Immature natural killer cell (primary cell): ENCODE data around the gene CCIN. TPM values are rescaled to one million over a fixed set of nuclear protein-coding genes. Genes with fewer than 3 reads are reported as not detected.
A peak's percentile ranks its signal among the peaks of the same experiment; 100 is the strongest.
"Not testable (repeated sequence)": the region's sequence is repeated elsewhere in the genome, so short reads cannot be mapped to it uniquely, and the experiment has no call there.

Experiments used
- DNase-seq, 3 donors: peaks; one replicate each; pipeline ENCODE4 v3.0.0; 2022; ENCODE audit warnings: mixed read lengths in 1 of 3
- H3K27ac Mint-ChIP-seq, 6 donors: one replicate each; pipeline ENCODE4 v1.8.0; 2020; ENCODE audit warnings: mixed read lengths in 6 of 6, mild to moderate bottlenecking in 5 of 6, inconsistent platforms in 4 of 6, moderate library complexity in 3 of 6
- H3K27me3 Mint-ChIP-seq, 3 donors: one replicate each; pipeline ENCODE4 v1.8.0; 2020 to 2021; ENCODE audit warnings: low read depth in 3 of 3, mild to moderate bottlenecking in 3 of 3, mixed read lengths in 3 of 3, moderate library complexity in 3 of 3, inconsistent platforms in 1 of 3
- H3K36me3 Mint-ChIP-seq, 3 donors: one replicate each; pipeline ENCODE4 v1.8.0; 2020; ENCODE audit warnings: mixed read lengths in 3 of 3, inconsistent platforms in 2 of 3, mild to moderate bottlenecking in 2 of 3
- H3K4me1 Mint-ChIP-seq, 2 donors: one replicate each; pipeline ENCODE4 v1.8.0; 2020; ENCODE audit warnings: inconsistent platforms in 2 of 2, mild to moderate bottlenecking in 2 of 2, mixed read lengths in 2 of 2, moderate library complexity in 1 of 2
- H3K4me3 Mint-ChIP-seq, 5 donors: one replicate each; pipeline ENCODE4 v1.8.0; 2020; ENCODE audit warnings: mild to moderate bottlenecking in 5 of 5, mixed read lengths in 5 of 5, inconsistent platforms in 3 of 5, moderate library complexity in 3 of 5
- H3K9me3 Mint-ChIP-seq, 6 donors: one replicate each; pipeline ENCODE4 v1.8.0; 2020; ENCODE audit warnings: mild to moderate bottlenecking in 6 of 6, mixed read lengths in 6 of 6, inconsistent platforms in 4 of 6, moderate library complexity in 3 of 6
- polyA plus RNA-seq, 3 donors: library from polyadenylated mRNA; unstranded; fragments of 300-500 nt; fragmentation: Illumina TruSeq; gene quantifications; one replicate each; pipeline ENCODE4 v1.2.3, GENCODE V29; 2021

The CCIN gene
- polyA plus RNA-seq: under 1 TPM in 1 of 3 donors, not detected in 2; 0.43 TPM

DNA sequence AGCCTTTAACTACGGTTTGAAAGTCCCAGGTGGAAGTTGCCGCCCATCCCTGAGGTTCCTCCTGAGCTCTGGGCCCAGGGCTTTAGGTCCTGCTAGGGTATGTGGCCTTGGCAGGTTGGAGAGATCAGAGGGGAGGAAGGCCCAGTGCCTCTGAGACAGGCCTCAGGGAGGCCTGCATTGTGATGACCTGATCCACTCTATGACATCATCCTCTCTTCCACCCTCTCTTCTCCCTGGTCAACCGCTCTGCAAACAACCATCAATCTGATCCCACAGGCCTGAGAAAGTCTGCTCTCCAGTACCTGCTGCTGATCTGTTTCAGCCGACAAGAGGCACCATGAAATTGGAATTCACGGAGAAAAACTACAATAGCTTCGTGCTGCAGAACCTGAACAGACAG lies at the start of gene CCIN:
TSS of gene CCIN (plus strand) at position 223 of the 400 bp plus-strand sequence. CDS start at position 338, 115 bp downstream.
- Mint-ChIP-seq H3K4me1 (peaks cover 14 to 17% of the 10 kb centered on the region in 2 donors), H3K4me3 (no peak within 1 kb of the TSS), H3K9me3 (no peaks in the 10 kb centered on the region), H3K27ac (no peak within 1 kb of the TSS), H3K27me3 (peaks cover 7 to 20% (median 8%) of the 10 kb centered on the region in 3 donors), H3K36me3 (no peaks in the 10 kb centered on the region)
- no peak for DNase-seq

DNA sequence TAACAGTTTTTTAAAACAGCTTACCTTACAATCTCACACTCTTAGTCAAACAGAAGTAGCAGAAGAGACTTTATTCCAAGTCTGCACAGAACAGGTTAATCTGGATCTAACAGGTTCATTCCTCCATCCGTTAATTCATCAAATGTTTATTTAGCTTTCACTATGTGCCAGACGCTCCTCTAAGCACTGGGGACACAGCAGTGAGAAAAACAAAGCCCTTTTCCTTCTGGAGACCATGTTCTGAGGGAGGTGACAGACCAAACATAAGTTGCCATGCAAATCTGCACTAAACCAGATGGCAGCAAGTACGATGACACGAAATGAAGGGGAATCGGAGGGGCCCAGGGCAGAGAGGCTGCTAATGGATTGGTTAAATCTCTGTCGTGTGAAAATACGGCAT lies 49.7 kb upstream of the CCIN start:
- Mint-ChIP-seq H3K4me1 (no peaks in the 10 kb centered on the region), H3K27me3 (no peaks in the 10 kb centered on the region), H3K4me3 (no peak overlapping the region), H3K9me3 (no peaks in the 10 kb centered on the region), H3K27ac (no peak overlapping the region), H3K36me3 (peaks cover 12 to 36% (median 25%) of the 10 kb centered on the region in 3 donors)
- DNase-seq: no peak

DNA sequence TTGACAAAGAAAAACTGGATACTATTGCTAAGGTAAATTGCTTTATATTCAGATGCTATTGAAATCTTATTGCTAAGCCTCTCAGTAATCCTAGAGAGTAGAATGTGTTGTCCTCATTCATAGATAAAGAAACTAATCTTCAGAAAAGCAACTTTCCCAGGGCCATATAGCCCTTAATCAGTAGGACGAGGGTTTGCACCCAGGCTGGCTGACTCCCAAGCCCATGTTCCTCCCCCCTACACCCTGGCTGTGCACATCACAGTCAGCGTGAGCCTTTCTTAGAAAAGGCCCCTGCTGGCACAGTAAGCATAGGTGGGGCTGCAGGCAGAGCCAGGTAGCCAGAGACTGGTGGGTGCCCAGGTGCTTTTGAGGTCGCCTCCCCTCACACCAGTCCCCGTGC lies 48.5 kb upstream of the CCIN start:
- Mint-ChIP-seq H3K36me3 (peaks cover 12 to 36% (median 25%) of the 10 kb centered on the region in 3 donors), H3K4me3 (no peak overlapping the region), H3K4me1 (no peaks in the 10 kb centered on the region), H3K9me3 (no peaks in the 10 kb centered on the region), H3K27ac (no peak overlapping the region), H3K27me3 (no peaks in the 10 kb centered on the region)
- no peak for DNase-seq

DNA sequence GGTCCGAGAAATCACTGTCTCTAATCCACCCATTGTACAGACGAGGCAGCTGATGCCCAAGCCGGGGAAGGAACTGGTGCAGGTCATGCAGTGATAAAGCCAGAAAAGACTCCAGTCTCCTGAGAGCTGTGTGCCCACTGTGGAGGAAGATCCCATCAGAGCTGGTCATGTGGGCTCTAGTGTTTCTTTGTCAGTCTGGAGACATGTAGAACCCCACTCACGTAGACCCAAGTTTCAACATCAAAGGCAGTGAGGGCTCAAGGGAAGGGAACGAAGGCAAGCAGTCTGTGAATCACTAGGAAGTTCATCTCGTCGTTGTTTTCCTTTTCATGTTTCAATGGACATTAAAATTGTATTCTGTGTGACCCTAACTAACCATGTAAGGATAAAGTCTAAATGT lies 47.2 kb upstream of the CCIN start:
- H3K36me3 Mint-ChIP-seq: peaks cover 12 to 33% (median 25%) of the 10 kb centered on the region in 3 donors
- peaks cover 0 to 1% of the 10 kb centered on the region in 2 donors for H3K4me1 Mint-ChIP-seq
- H3K9me3 Mint-ChIP-seq: no peaks in the 10 kb centered on the region
- no peaks in the 10 kb centered on the region for H3K27me3 Mint-ChIP-seq
- peak overlapping the region in 1 of 6 donors; percentile 18 for H3K27ac Mint-ChIP-seq
- no peak for DNase-seq
- H3K4me3 Mint-ChIP-seq: no peak overlapping the region

DNA sequence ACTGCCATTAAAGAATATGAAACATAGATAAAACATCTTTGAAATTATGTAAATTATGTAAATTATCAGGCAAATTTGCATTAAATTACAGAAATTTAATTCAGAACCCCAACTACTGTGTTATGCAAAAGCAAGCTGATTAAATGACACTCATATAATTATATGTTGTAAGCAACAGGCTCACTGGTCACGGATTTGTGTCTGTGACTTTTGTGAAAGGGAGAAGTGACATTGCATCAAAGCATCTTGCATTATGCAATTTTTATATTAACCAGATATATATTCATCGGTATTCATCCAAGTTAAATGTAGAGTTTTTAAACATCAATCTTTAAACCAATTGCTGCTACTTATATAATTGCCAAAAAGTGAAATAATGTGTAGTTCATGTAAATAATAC lies 45.7 kb upstream of the CCIN start:
- Mint-ChIP-seq H3K9me3 (no peaks in the 10 kb centered on the region), H3K27me3 (no peaks in the 10 kb centered on the region), H3K27ac (no peak overlapping the region), H3K4me1 (peaks cover 15 to 17% of the 10 kb centered on the region in 2 donors), H3K36me3 (peaks cover 7 to 23% (median 21%) of the 10 kb centered on the region in 3 donors), H3K4me3 (no peak overlapping the region)
- DNase-seq: no peak

DNA sequence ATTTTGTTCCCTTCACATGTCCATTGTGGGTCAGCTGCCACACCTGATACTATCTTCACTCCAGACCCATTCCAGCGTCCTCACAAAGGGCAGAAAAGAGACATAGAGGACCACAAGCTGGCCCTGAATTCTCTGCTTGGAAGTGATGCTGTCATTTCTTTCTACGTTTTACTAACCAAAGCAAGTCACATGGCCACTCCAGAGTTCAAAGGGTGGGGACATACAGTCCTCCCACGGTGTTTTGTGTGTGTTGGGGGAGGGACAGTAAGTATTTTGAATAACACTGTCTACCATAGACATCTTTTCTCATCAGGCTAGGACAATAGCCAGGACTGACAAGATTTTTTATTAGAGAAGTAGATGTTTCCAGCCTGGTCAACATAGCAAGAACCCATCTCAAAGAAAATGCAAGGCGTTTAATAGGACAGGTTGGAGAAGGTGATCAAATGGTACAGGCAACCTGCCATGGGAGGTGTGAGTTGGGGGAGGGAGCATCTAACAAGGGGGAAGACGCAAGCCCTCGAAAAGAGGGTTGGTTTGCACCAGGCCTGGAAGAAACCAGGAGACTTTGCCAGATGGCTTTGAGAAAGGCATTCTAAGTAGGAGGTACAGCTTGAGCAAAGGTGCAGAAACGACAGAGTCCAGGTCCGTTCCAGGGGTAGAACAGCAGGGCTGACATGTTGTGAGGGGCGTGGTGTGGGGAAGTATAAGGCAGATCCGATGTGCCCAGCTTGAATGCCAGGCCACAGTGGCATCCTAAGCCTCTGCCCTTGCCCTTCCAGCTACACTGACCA lies 43.9 kb upstream of the CCIN start:
- Mint-ChIP-seq H3K27me3 (no peaks in the 10 kb centered on the region), H3K4me1 (peaks cover 18 to 20% of the 10 kb centered on the region in 2 donors), H3K4me3 (no peak overlapping the region)

DNA sequence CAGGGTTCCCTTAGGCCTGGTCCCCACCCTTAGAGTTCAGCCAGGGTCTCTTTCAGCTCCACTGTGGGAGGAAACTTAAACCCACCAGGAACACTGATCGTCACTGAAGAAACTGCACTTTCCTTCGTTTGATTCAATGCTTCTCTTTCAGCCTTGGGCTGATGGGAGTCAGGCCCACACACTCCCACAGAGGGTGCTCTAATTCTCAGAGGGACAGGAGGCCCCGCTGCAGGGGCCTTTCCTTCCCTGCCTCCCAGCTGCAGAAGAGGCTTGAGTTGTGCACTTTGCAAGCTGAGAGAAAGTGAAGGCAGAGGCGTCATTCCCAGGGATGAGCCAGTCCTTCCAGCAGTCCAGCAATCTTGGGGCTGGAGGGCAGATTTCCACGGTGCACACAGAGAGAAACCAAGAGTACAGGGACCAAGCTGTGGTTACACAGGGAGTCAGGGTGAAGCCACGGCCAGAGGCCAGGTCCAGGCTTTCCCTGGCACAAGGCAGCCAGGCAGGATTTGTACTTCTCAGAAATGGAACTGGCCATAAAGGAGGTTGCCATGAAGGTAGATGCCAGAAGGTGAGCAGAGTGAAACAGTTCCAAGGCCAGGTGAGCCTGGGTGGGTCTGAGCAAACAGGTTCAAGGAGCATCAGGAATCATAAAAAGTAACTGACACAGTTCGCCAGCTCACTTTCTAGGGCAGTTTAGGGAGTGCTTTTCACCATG lies 43.0 kb upstream of the CCIN start:
- no peak overlapping the region for H3K27ac Mint-ChIP-seq
- H3K27me3 Mint-ChIP-seq: no peaks in the 10 kb centered on the region
- no peak overlapping the region for H3K4me3 Mint-ChIP-seq
- H3K9me3 Mint-ChIP-seq: no peaks in the 10 kb centered on the region
- DNase-seq: no peak
- peaks cover 18 to 20% of the 10 kb centered on the region in 2 donors for H3K4me1 Mint-ChIP-seq
- H3K36me3 Mint-ChIP-seq: peaks cover 4 to 16% (median 15%) of the 10 kb centered on the region in 3 donors

More for the DNA sequence above, 43.9 kb upstream of the CCIN start:
- Mint-ChIP-seq H3K9me3 (no peaks in the 10 kb centered on the region), H3K27ac (peak overlapping the region in 2 of 6 donors; percentile 4 to 30), H3K36me3 (peaks cover 4 to 18% (median 15%) of the 10 kb centered on the region in 3 donors)
- DNase-seq: no peak

DNA sequence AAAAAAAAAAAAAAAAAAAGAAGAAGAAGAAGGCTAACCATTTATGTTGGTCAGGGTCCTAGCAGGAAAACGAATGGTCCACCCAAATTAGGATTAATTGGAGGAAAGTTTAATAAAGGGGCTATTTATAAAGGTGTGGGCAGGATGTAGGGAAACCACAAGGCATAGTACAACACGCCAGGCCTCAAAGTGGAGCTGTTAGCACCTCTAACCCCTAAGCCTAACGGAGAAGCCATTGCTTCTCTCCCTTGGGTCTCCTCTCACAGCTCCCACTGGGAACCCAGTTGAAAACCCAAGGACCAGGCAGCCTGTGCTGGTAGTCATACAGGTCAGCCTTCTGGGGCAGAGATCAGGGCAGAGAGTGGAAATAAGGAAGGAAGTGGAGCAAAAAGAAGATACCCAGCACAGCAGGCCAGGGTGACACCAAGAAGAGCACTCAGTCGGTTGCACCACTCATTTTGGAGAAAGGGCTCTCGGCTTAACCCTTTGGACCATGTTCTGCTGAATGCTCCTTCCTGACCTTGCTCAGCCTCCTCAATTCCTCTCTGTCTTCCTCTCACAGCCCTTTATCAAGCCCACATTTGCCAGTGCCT lies 41.4 kb upstream of the CCIN start:
- peak in 2 of 3 donors; percentile 31 to 34 for DNase-seq
- Mint-ChIP-seq H3K27ac (peak overlapping the region; percentile 26 to 77 (median 68)), H3K4me1 (peaks cover 18 to 20% of the 10 kb centered on the region in 2 donors), H3K27me3 (peaks cover 0 to 2% (median 0%) of the 10 kb centered on the region in 3 donors), H3K4me3 (peak overlapping the region; percentile 6 to 61 (median 40)), H3K9me3 (no peaks in the 10 kb centered on the region), H3K36me3 (peaks cover 4 to 7% (median 4%) of the 10 kb centered on the region in 3 donors)

DNA sequence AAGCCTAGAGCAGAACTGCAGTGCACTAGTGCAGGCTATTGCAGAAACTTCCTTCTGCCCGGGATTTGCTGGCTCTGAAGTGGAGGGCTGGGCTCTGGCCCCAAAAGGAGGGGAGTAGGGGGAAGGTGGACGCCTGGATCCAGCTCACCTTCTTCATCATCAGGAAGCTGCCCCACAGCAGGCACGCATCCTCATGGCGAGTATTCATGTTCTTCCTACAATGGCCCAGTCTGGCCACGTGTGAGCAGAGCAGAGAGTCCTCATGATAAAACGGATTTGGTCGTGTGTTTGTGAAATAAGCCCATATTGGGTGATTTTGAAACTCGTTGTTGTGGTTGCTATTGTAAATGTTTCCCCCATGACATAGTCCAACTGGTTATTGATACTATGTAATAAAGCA lies 40.8 kb upstream of the CCIN start:
- Mint-ChIP-seq H3K9me3 (no peaks in the 10 kb centered on the region), H3K4me3 (peak overlapping the region in 4 of 5 donors; percentile 26 to 35 (median 28)), H3K27me3 (peaks cover 0 to 2% (median 0%) of the 10 kb centered on the region in 3 donors), H3K4me1 (peaks cover 18 to 20% of the 10 kb centered on the region in 2 donors), H3K36me3 (peaks cover 0 to under 1% (median 0%) of the 10 kb centered on the region in 3 donors), H3K27ac (peak overlapping the region in 4 of 6 donors; percentile 64 to 77 (median 72))
- DNase-seq: no peak

DNA sequence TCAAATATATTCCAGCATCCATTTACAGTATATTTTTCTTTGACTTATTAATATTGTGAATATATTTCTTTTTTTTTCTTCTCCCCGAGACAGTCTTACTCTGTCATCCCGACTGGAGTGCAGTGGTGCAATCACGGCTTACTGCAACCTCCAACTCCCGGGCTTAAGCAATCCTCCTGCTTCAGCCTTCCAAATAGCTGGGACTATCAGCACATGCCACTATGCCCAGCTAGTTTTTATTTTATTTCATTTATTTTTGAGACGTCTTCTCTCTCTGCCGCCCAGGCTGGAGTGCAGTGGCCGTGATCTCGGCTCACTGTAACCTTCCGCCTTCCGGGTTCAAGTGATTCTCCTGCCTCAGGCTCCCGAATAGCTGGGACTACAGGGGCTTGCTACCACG lies 40.0 kb upstream of the CCIN start:
- Mint-ChIP-seq H3K27ac (no peak overlapping the region), H3K36me3 (no peaks in the 10 kb centered on the region), H3K4me3 (no peak overlapping the region), H3K9me3 (no peaks in the 10 kb centered on the region), H3K4me1 (peaks cover 18 to 20% of the 10 kb centered on the region in 2 donors), H3K27me3 (peaks cover 0 to 2% (median 0%) of the 10 kb centered on the region in 3 donors)
- DNase-seq: no peak

DNA sequence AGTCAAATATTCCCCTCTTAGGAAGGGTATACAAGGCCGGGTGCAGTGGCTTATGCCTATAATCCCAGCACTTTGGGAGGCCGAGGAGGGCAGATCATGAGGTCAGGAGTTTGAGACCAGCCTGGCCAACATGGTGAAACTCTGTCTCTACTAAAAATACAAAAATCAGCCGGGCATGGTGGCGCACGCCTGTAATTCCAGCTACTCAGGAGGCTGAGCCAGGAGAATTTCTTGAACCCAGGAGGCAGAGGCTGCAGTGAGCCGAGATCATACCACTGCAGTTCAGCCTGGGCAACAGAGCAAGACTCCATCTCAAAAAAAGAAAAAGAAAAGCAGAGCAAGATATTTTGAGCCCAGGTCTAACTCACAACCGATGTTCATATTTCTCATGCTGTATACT lies 37.5 kb upstream of the CCIN start:
- H3K27me3 Mint-ChIP-seq, H3K27ac Mint-ChIP-seq, DNase-seq, H3K4me3 Mint-ChIP-seq, H3K9me3 Mint-ChIP-seq, H3K36me3 Mint-ChIP-seq: not testable (repeated sequence)
- H3K4me1 Mint-ChIP-seq: peaks cover 22 to 29% of the 10 kb centered on the region in 2 donors

DNA sequence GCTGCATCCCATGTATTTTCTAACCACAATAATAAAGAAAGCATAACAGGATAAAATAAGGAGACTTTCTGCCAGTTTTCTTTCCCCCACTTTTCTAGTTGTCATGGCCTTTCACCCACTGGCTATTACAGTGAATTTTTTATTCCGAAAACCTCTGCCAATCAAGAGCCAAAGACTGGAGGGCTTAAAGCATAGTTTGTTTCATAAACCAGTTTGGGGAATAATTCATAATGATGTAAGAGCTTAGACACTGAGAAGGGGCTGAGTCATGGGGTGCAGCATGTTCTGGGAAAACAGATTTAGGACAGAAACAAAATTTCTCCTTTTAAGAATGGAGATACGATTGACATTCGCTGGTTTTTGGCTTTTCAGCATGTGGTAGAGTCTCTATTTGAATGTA lies 37.1 kb upstream of the CCIN start:
- peaks cover 2 to 5% (median 4%) of the 10 kb centered on the region in 3 donors for H3K27me3 Mint-ChIP-seq
- DNase-seq: no peak
- H3K36me3 Mint-ChIP-seq: no peaks in the 10 kb centered on the region
- peaks cover 21 to 28% of the 10 kb centered on the region in 2 donors for H3K4me1 Mint-ChIP-seq
- no peak overlapping the region for H3K27ac Mint-ChIP-seq
- no peak overlapping the region for H3K4me3 Mint-ChIP-seq
- H3K9me3 Mint-ChIP-seq: no peaks in the 10 kb centered on the region

DNA sequence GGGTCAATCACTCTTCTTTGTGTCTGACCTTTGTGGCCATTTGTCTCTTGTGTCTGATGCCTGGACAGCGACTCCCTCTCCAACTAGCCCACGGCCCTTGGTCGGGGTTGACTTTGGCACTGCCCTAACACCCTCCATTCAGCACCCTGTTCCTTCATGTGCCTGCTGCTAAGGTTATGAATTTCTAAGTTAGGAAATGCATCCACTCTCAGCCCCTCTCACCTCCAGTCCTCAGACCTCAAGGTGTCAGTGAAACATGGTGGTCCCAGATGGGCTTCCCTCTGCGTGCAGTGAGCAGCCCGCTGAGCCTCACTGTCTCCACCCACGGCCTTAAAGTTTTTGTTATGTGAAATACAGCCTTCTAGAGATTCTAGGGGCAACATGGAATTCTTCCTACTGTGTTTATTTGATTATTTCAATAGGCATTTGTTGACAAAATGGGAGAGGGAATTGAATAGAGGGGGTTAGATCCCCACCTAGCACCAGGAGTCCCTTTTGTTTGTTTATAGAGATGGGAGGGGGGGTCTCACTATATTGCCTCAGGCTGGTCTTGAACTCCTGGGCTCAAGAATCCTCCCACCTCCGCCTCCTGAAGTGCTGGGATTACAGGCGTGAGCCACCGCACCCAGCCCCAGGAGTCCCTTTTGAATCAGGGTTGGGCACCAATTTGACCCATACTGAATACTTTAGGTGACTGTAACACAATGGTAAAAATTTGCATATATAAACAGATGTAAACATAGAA lies 34.3 kb upstream of the CCIN start:
- H3K4me1 Mint-ChIP-seq: peaks cover 34 to 39% of the 10 kb centered on the region in 2 donors
- no peaks in the 10 kb centered on the region for H3K9me3 Mint-ChIP-seq
- peak overlapping the region; percentile 76 to 84 (median 79) for H3K4me3 Mint-ChIP-seq
- peaks cover 2 to 9% (median 6%) of the 10 kb centered on the region in 3 donors for H3K27me3 Mint-ChIP-seq
- H3K36me3 Mint-ChIP-seq: no peaks in the 10 kb centered on the region
- peak overlapping the region; percentile 63 to 95 (median 86) for H3K27ac Mint-ChIP-seq
- DNase-seq: no peak
